K562 (cell line): ENCODE results near the gene DGKB. TPM values are rescaled to one million over a fixed set of nuclear protein-coding genes. Genes with fewer than 3 reads are reported as not detected.

ENCODE experiments used
- ATAC-seq: fragments of 200-7000 bp; cut with Tn5 transposase; 3 replicates; pipeline ENCODE4 v1.9.1; 2020; ENCODE audit warnings: moderate library complexity
- BruUV-seq: library from RNA; stranded (reverse); fragments of 400-500 nt; replicated peaks from 2 replicates; lab custom pipeline; 2021; lab: Mats Ljungman, UMichigan
- CTCF ChIA-PET: fragments of 300-600 bp; formaldehyde crosslinking; extraction: SDS; loops from one replicate; lab custom pipeline; 2021; ENCODE audit warnings: low intra/inter-chr PET ratio; lab: Yijun Ruan, JAX
- POLR2A ChIA-PET: fragments of 300-600, 350-650 bp; sonication (Branson Sonifier 250); formaldehyde crosslinking; extraction: SDS; loops from one replicate; lab custom pipeline; 2021; ENCODE audit warnings: antibody characterized with exemption, inconsistent platforms; lab: Yijun Ruan, JAX
- DNase-seq, 4 experiments: peaks; one replicate each; pipeline versions ENCODE4 v3.0.0 to v3.0.0-alpha.2; 2011 to 2018; ENCODE audit warnings: low spot score in 3 of 4, mixed read lengths in 3 of 4; ENCODE audit errors: extremely low read depth in 1 of 4
- FAIRE-seq: peaks from 2 replicates; lab custom pipeline; 2011; peaks lifted over from hg19 to GRCh38; lab: Jason Lieb, UNC
- H2AFZ ChIP-seq: 2 replicates; pipeline ENCODE4 v1.6.0; 2011; ENCODE audit warnings: low read depth, low read length, control low read depth, inconsistent platforms
- H3K27ac ChIP-seq: fragments of 200-600 bp; 3 replicates; pipeline ENCODE4 v1.8.0; 2011; ENCODE audit warnings: low read depth, mild to moderate bottlenecking, control low read depth, inconsistent platforms, low read length, moderate library complexity, mixed read lengths; ENCODE audit errors: extremely low read depth
- H3K27me3 ChIP-seq, 2 experiments: fragments of 300-600 bp in 1 of 2; 2 replicates in 1 of 2; 3 replicates in 1 of 2; pipeline versions ENCODE4 v1.6.0 to v1.8.0; 2011; ENCODE audit warnings: inconsistent platforms in 2 of 2, low read length in 2 of 2, mild to moderate bottlenecking in 1 of 2, mixed read lengths in 1 of 2, moderate library complexity in 1 of 2; ENCODE audit not compliant: control insufficient read depth in 2 of 2, insufficient read depth in 2 of 2
- H3K36me3 ChIP-seq: fragments of 300-600 bp; 3 replicates; pipeline ENCODE4 v1.8.0; 2011; ENCODE audit warnings: mild to moderate bottlenecking, low read length, inconsistent platforms; ENCODE audit not compliant: control insufficient read depth, insufficient read depth
- H3K4me1 ChIP-seq, 2 experiments: fragments of 200-600 bp in 1 of 2; replicated peaks in 1 of 2; 2 replicates in 1 of 2; 3 replicates in 1 of 2; pipeline versions ENCODE4 v1.5.1 to v1.8.0; 2011; ENCODE audit warnings: inconsistent platforms in 2 of 2, low read length in 2 of 2, mild to moderate bottlenecking in 1 of 2, mixed read lengths in 1 of 2, moderate library complexity in 1 of 2; ENCODE audit not compliant: control insufficient read depth in 2 of 2, insufficient read depth in 2 of 2
- H3K4me2 ChIP-seq: 2 replicates; pipeline ENCODE4 v1.6.1; 2011; ENCODE audit warnings: low read length, control low read depth, inconsistent platforms, mixed read lengths; ENCODE audit not compliant: insufficient read depth
- H3K4me3 ChIP-seq: fragments of 200-600 bp; sonication (generic), shearing (Covaris generic); 2 replicates; pipeline ENCODE4 v1.5.1; 2016; ENCODE audit warnings: control low read depth, inconsistent platforms
- H3K79me2 ChIP-seq: fragments of 200-600 bp; 3 replicates; pipeline ENCODE4 v1.8.0; 2011; ENCODE audit warnings: low read length, inconsistent platforms; ENCODE audit not compliant: control insufficient read depth, insufficient read depth
- H3K9ac ChIP-seq, 2 experiments: 2 replicates each; pipeline versions ENCODE4 v1.6.0 to v1.6.1; 2011; ENCODE audit warnings: low read depth in 2 of 2, low read length in 2 of 2, control low read depth in 1 of 2, inconsistent platforms in 1 of 2, mild to moderate bottlenecking in 1 of 2, mixed read lengths in 1 of 2; ENCODE audit not compliant: insufficient read depth in 1 of 2
- H3K9me1 ChIP-seq: one replicate; pipeline ENCODE4 v1.6.0; 2011; ENCODE audit warnings: inconsistent platforms, mild to moderate bottlenecking, low read length, moderate library complexity; ENCODE audit not compliant: control insufficient read depth, insufficient read depth
- H3K9me3 ChIP-seq: replicated peaks from 2 replicates; pipeline ENCODE4 v1.5.1; 2011; ENCODE audit warnings: low read depth, low read length, inconsistent platforms; ENCODE audit not compliant: control insufficient read depth, insufficient read depth
- H4K20me1 ChIP-seq: replicated peaks from 2 replicates; pipeline ENCODE4 v1.6.1; 2011; ENCODE audit warnings: low read length, inconsistent platforms, mixed read lengths; ENCODE audit not compliant: control insufficient read depth, insufficient read depth
- C11orf30 ChIP-seq: fragments of 450-650 bp; IDR thresholded peaks from 2 replicates; pipeline ENCODE4 v1.6.1; 2016; ENCODE audit warnings: low read depth, mild to moderate bottlenecking
- HES1 ChIP-seq: fragments of 450-650 bp; IDR thresholded peaks from 2 replicates; pipeline ENCODE4 v1.6.1; 2016; ENCODE audit warnings: low read depth, mild to moderate bottlenecking, moderate library complexity
- IRF9 ChIP-seq: fragments of 450-650 bp; IDR thresholded peaks from 2 replicates; pipeline ENCODE4 v1.6.1; 2016; ENCODE audit warnings: missing biosample characterization, missing genetic modification characterization
- MAFF ChIP-seq: IDR thresholded peaks from 2 replicates; pipeline ENCODE4 v1.6.1; 2012; ENCODE audit warnings: low read length, improper control_type of control experiment
- MAFG ChIP-seq: fragments of 450-650 bp; conservative IDR thresholded peaks from 2 replicates; pipeline ENCODE4 v1.6.1; 2016; ENCODE audit warnings: missing genetic modification characterization, missing compliant biosample characterization
- MAFK ChIP-seq: IDR thresholded peaks from 2 replicates; pipeline ENCODE4 v1.6.1; 2011; ENCODE audit warnings: low read length, improper control_type of control experiment
- NR2C2 ChIP-seq, 2 experiments: fragments of 200-800 bp in 1 of 2; sonication (Bioruptor generic) in 1 of 2; sonication (generic) in 1 of 2; formaldehyde crosslinking in 1 of 2; IDR thresholded peaks; 2 replicates each; pipeline versions ENCODE4 v1.6.1 to v1.8.0; 2016 to 2022; ENCODE audit warnings: mild to moderate bottlenecking in 1 of 2, missing compliant biosample characterization in 1 of 2, missing genetic modification characterization in 1 of 2, missing genetic modification reagents in 1 of 2
- POLR2B ChIP-seq: fragments of 450-650 bp; IDR thresholded peaks from 2 replicates; pipeline ENCODE4 v1.6.1; 2018; ENCODE audit warnings: low read depth; ENCODE audit not compliant: partially characterized antibody
- PTRF ChIP-seq: fragments of 450-650 bp; IDR thresholded peaks from 2 replicates; pipeline ENCODE4 v1.6.1; 2016; ENCODE audit warnings: mild to moderate bottlenecking, missing genetic modification characterization, missing compliant biosample characterization
- RNF219 ChIP-seq: fragments of 250-450 bp; sonication (Bioruptor Pico); IDR thresholded peaks from 2 replicates; pipeline ENCODE4 v1.5.0; 2022; ENCODE audit warnings: mild to moderate bottlenecking
- SAFB ChIP-seq: fragments of 200-400 bp; formaldehyde crosslinking; IDR thresholded peaks from 2 replicates; pipeline ENCODE4 v1.6.1; 2017; ENCODE audit warnings: low read depth, low read length, borderline replicate concordance
- TARDBP ChIP-seq: fragments of 450-650 bp; IDR thresholded peaks from 2 replicates; pipeline ENCODE4 v1.6.1; 2016
- ZNF197 ChIP-seq: fragments of 200-800 bp; sonication (Bioruptor generic); IDR thresholded peaks from 2 replicates; pipeline ENCODE4 v1.6.1; 2016; ENCODE audit warnings: low read depth, missing genetic modification characterization, missing compliant biosample characterization
- ZNF311 ChIP-seq: fragments of 250-450 bp; sonication (Bioruptor Pico); IDR thresholded peaks from 2 replicates; pipeline ENCODE4 v1.4.0; 2020; ENCODE audit warnings: mild to moderate bottlenecking, moderate library complexity
- ZNF316 ChIP-seq: fragments of 450-650 bp; IDR thresholded peaks from 2 replicates; pipeline ENCODE4 v1.6.1; 2016
- ZNF512 ChIP-seq: IDR thresholded peaks from 2 replicates; pipeline ENCODE4 v1.6.1; 2016; ENCODE audit warnings: missing genetic modification characterization, missing compliant biosample characterization
- WGBS: fragments of 100-300 bp; shearing (Covaris generic); methylation state at CpG from one replicate; pipeline ENCODE4 v1.1.6; 2016; ENCODE audit warnings: low coverage, mixed read lengths; ENCODE audit not compliant: insufficient coverage; ENCODE audit errors: missing lambda C conversion rate; 5-methylcytosine and 5-hydroxymethylcytosine counted together
- in situ Hi-C: fragments of 300-500 bp; cut with MboI; formaldehyde crosslinking; loops from 4 replicates; pipeline ENCODE4 v1.15.0; 2018; ENCODE audit warnings: inconsistent platforms, mixed read lengths
- intact Hi-C: fragments of 100-400 bp; cut with micrococcal nuclease; formaldehyde crosslinking; loops from 2 replicates; pipeline ENCODE4 v1.14.2; 2022
- polyA plus RNA-seq, 8 experiments: library from polyadenylated mRNA; depleted of rRNA in 4 of 8; stranded (reverse) in 5 of 8; unstranded in 3 of 8; fragments of >200 nt; fragmentation: Nextera tagmentation in 2 of 8; fragmentation: Illumina TruSeq in 1 of 8; extraction: Ambion mirVana in 2 of 8; extraction: Trizol in 1 of 8; gene quantifications; 2 replicates each; pipeline versions ENCODE4 v1.2.1 to v1.2.3, GENCODE V29; 2011 to 2014; ENCODE audit warnings: inconsistent platforms in 1 of 8, missing spikeins in 1 of 8
- total RNA-seq, 7 experiments: library from RNA; depleted of rRNA in 6 of 7; stranded (reverse); fragments of >200 nt in 6 of 7; fragmentation: Illumina TruSeq in 2 of 7; extraction: Trizol in 2 of 7; gene quantifications; 2 replicates each; pipeline versions ENCODE4 v1.2.1 to v1.2.3, GENCODE V29; 2011 to 2021; ENCODE audit warnings: low replicate concordance in 1 of 7

DGKB gene
- total and polyA plus RNA-seq, 9 of the 15 experiments (the other 6 are each of a cell fraction or from before 2014, with no cell fraction given) = 0.01 TPM; not detected in 8

GRCh38 chr7:14855033-14855794 lies 47.3 kb downstream of the DGKB start:
- no peaks in the 10 kb centered on the region for H3K4me1 ChIP-seq
- 0% methylated on average over 1 of the region's 1 CpG for WGBS
- TF ChIP-seq ZNF316 = peak; percentile 92
- no peak for TF ChIP-seq ZNF197
- no peak for TF ChIP-seq HES1
- no peak for TF ChIP-seq ZNF512 (tag)
- TF ChIP-seq SAFB = no peak
- no peak for TF ChIP-seq ZNF311 (CRISPR knock-in tag)
- TF ChIP-seq IRF9 (tag) = no peak
- peak; percentile 87 for TF ChIP-seq MAFF
- TF ChIP-seq PTRF = no peak
- TF ChIP-seq POLR2B = no peak
- TF ChIP-seq RNF219 = no peak
- TF ChIP-seq TARDBP = no peak
- peak; percentile 89 for TF ChIP-seq MAFG
- TF ChIP-seq MAFK = peak; percentile 94
- peak; percentile 83 for TF ChIP-seq C11orf30
- no peak for TF ChIP-seq NR2C2 (CRISPR knock-in tag; IDR thresholded peaks at IDR 0.05)
- no peak for TF ChIP-seq NR2C2 (tag; IDR thresholded peaks at IDR 0.05)

More at GRCh38 chr7:14855033-14855794, 47.3 kb downstream of the DGKB start:
- Histone ChIP-seq H3K27me3 (no peaks in the 10 kb centered on the region), H3K9me3 (no peaks in the 10 kb centered on the region), H3K4me3 (no peak overlapping the region), H3K36me3 (no peaks in the 10 kb centered on the region), H2AFZ (no peak overlapping the region), H3K79me2 (no peaks in the 10 kb centered on the region), H3K9ac (no peak overlapping the region), H3K27ac (no peak overlapping the region), H3K9me1 (no peaks in the 10 kb centered on the region), H4K20me1 (no peaks in the 10 kb centered on the region), H3K4me2 (no peak overlapping the region)
- DNase-seq (no peak), FAIRE-seq (no peak), ATAC-seq (no peak)
- in situ Hi-C loops = no loop called here
- intact Hi-C loops = no loop called here
- ChIA-PET POLR2A (no interaction called here), CTCF (no interaction called here)
- no TSS peak for BruUV-seq
